HCT116 (cell line): ENCODE results near the gene PRR29. TPM values are rescaled to one million over a fixed set of nuclear protein-coding genes. Genes with fewer than 3 reads are reported as not detected.

Experiments used
- ATAC-seq: fragments of 200-7000 bp; cut with Tn5 transposase; 2 replicates; pipeline ENCODE4 v1.9.1; 2020; ENCODE audit warnings: mild to moderate bottlenecking, moderate library complexity
- BruUV-seq: library from RNA; stranded (reverse); fragments of 400-500 nt; replicated peaks from 2 replicates; lab custom pipeline; 2021; lab: Mats Ljungman, UMichigan
- CTCF ChIA-PET: fragments of 300-600 bp; sonication (Branson Sonifier 250); formaldehyde crosslinking; loops from one replicate; lab custom pipeline; 2021; ENCODE audit warnings: antibody characterized with exemption; lab: Charles Lee
- POLR2A ChIA-PET: fragments of 300-600, 350-600 bp; sonication (Branson Sonifier 250); formaldehyde crosslinking; loops from one replicate; lab custom pipeline; 2021; ENCODE audit warnings: antibody characterized with exemption; lab: Charles Lee
- RAD21 ChIA-PET, 2 experiments: fragments of 300-600 bp; sonication (Branson Sonifier 250); formaldehyde crosslinking; loops; one replicate each; lab custom pipeline; 2023; ENCODE audit warnings: low total read pairs in 2 of 2; ENCODE audit not compliant: uncharacterized antibody in 2 of 2, unreplicated experiment in 2 of 2, low non-redundant PET in 1 of 2; lab: Charles Lee
- DNase-seq: peaks from one replicate; pipeline ENCODE4 v3.0.0-alpha.2; 2010; ENCODE audit warnings: low read depth, low spot score
- H2AFZ ChIP-seq: fragments of 200-600 bp; shearing (Covaris generic), sonication (generic); 2 replicates; pipeline ENCODE4 v1.6.1; 2017; ENCODE audit warnings: low read depth, mixed run types, mixed read lengths, antibody characterized with exemption, low read length; ENCODE audit not compliant: poor library complexity, severe bottlenecking
- H3K27ac ChIP-seq: 2 replicates; pipeline ENCODE4 v1.5.1; 2012; ENCODE audit warnings: low read depth, low read length
- H3K27me3 ChIP-seq: fragments of 200-600 bp; sonication (generic); 2 replicates; pipeline ENCODE4 v1.6.1; 2016; ENCODE audit warnings: mixed run types, low read length, mixed read lengths; ENCODE audit not compliant: insufficient read depth
- H3K36me3 ChIP-seq, 2 experiments: fragments of 200-500 bp in 1 of 2; fragments of 200-600 bp in 1 of 2; sonication (Bioruptor generic) in 1 of 2; sonication (generic) in 1 of 2; 2 replicates each; pipeline versions ENCODE4 v1.5.1 to v1.6.1; 2014 to 2016; ENCODE audit warnings: low read length in 2 of 2, inconsistent platforms in 1 of 2, mixed read lengths in 1 of 2, mixed run types in 1 of 2; ENCODE audit not compliant: insufficient read depth in 2 of 2, control insufficient read depth in 1 of 2
- H3K4me1 ChIP-seq, 2 experiments: fragments of 200-600 bp in 1 of 2; sonication (generic) in 1 of 2; 2 replicates each; pipeline versions ENCODE4 v1.5.1 to v1.6.1; 2012 to 2017; ENCODE audit warnings: low read length in 2 of 2, inconsistent platforms in 1 of 2, mild to moderate bottlenecking in 1 of 2, mixed read lengths in 1 of 2, mixed run types in 1 of 2, moderate library complexity in 1 of 2; ENCODE audit not compliant: insufficient read depth in 2 of 2, control insufficient read depth in 1 of 2
- H3K4me2 ChIP-seq: fragments of 200-600 bp; sonication (generic); 2 replicates; pipeline ENCODE4 v1.6.1; 2017; ENCODE audit warnings: mixed run types, low read length, mixed read lengths
- H3K4me3 ChIP-seq, 2 experiments: fragments of 200-600 bp in 1 of 2; sonication (generic) in 1 of 2; replicated peaks in 1 of 2; 2 replicates each; pipeline ENCODE4 v1.5.1; 2011 to 2016; ENCODE audit warnings: low read length in 2 of 2, control low read depth in 1 of 2, low read depth in 1 of 2, mild to moderate bottlenecking in 1 of 2, mixed read lengths in 1 of 2, mixed run types in 1 of 2
- H3K79me2 ChIP-seq: fragments of 200-600 bp; sonication (generic); 2 replicates; pipeline ENCODE4 v1.6.1; 2017; ENCODE audit warnings: mild to moderate bottlenecking, mixed run types, low read length, moderate library complexity, mixed read lengths; ENCODE audit not compliant: insufficient read depth
- H3K9ac ChIP-seq: fragments of 200-600 bp; sonication (generic); 2 replicates; pipeline ENCODE4 v1.6.1; 2016; ENCODE audit warnings: low read length, mixed read lengths
- H3K9me2 ChIP-seq: fragments of 200-600 bp; sonication (generic), shearing (Covaris generic); 2 replicates; pipeline ENCODE4 v1.6.1; 2017; ENCODE audit warnings: mixed run types, mild to moderate bottlenecking, moderate library complexity; ENCODE audit not compliant: insufficient read depth
- H3K9me3 ChIP-seq, 2 experiments: fragments of 200-500 bp in 1 of 2; fragments of 200-600 bp in 1 of 2; sonication (Bioruptor generic) in 1 of 2; sonication (generic) in 1 of 2; 2 replicates each; pipeline ENCODE4 v1.6.1; 2014 to 2017; ENCODE audit warnings: low read length in 2 of 2, mixed read lengths in 2 of 2, inconsistent platforms in 1 of 2, low read depth in 1 of 2, mild to moderate bottlenecking in 1 of 2, mixed run types in 1 of 2, moderate library complexity in 1 of 2; ENCODE audit not compliant: control insufficient read depth in 1 of 2, insufficient read depth in 1 of 2
- H4K20me1 ChIP-seq: fragments of 200-600 bp; sonication (generic), shearing (Covaris generic); 2 replicates; pipeline ENCODE4 v1.6.1; 2017; ENCODE audit warnings: mixed run types, mild to moderate bottlenecking, moderate library complexity; ENCODE audit not compliant: insufficient read depth
- ATF3 ChIP-seq: IDR thresholded peaks from 2 replicates; pipeline ENCODE4 v1.6.1; 2012
- CTCF ChIP-seq, 3 experiments: fragments of 200-600 bp in 1 of 3; sonication (generic) in 1 of 3; IDR thresholded peaks in 2 of 3; conservative IDR thresholded peaks in 1 of 3; 2 replicates each; pipeline ENCODE4 v1.5.1; 2012 to 2017; ENCODE audit warnings: low read depth in 2 of 3, low read length in 2 of 3, antibody characterized with exemption in 1 of 3, borderline replicate concordance in 1 of 3, control low read depth in 1 of 3, mild to moderate bottlenecking in 1 of 3, mixed read lengths in 1 of 3, mixed run types in 1 of 3, moderate library complexity in 1 of 3; ENCODE audit not compliant: insufficient read depth in 1 of 3
- EZH2phosphoT487 ChIP-seq: fragments of 200-600 bp; IDR thresholded peaks from 2 replicates; pipeline ENCODE4 v1.6.1; 2018; ENCODE audit warnings: antibody characterized with exemption, borderline replicate concordance
- TCF7L2 ChIP-seq: IDR thresholded peaks from 2 replicates; pipeline ENCODE4 v1.7.0; 2011; ENCODE audit warnings: borderline replicate concordance, inconsistent platforms; ENCODE audit not compliant: insufficient read depth, insufficient read length; ENCODE audit errors: extremely low read depth
- intact Hi-C: fragments of 100-400 bp; cut with micrococcal nuclease; formaldehyde crosslinking; loops from 2 replicates; pipeline ENCODE4 v1.10.0; 2022
- total RNA-seq: library from RNA; stranded (reverse); gene quantifications from one replicate; pipeline ENCODE4 v1.2.1, GENCODE V29; 2021; ENCODE audit not compliant: unreplicated experiment

PRR29 gene
- total RNA-seq, 1 experiment from 2014 or later: not detected

GRCh38 chr17:63956296-63956920 is 41.7 kb upstream of the PRR29 start:
- H4K20me1 ChIP-seq: no peaks in the 10 kb centered on the region
- H2AFZ ChIP-seq: no peak overlapping the region
- no peak overlapping the region for H3K9ac ChIP-seq
- CTCF ChIA-PET: interaction anchor here (1.5 to 4.0 kb wide), 3 partner anchors 10 to 38 kb away, joined by 4 to 29 read pairs (median 4); partner anchors contain the start of gene GH1
- H3K9me2 ChIP-seq: no peaks in the 10 kb centered on the region
- no peaks in the 10 kb centered on the region for H3K9me3 ChIP-seq
- no peak for ATAC-seq
- H3K4me2 ChIP-seq: no peak overlapping the region
- TF ChIP-seq ATF3: no peak
- no peak overlapping the region for H3K27ac ChIP-seq
- H3K27me3 ChIP-seq: no peaks in the 10 kb centered on the region
- H3K4me1 ChIP-seq: peaks cover 4 to 11% of the 10 kb centered on the region in 2 experiments; a peak in 3 of 4 replicates
- BruUV-seq: no TSS peak
- no peaks in the 10 kb centered on the region for H3K36me3 ChIP-seq
- RAD21 ChIA-PET: no interaction called here
- H3K4me3 ChIP-seq: no peak overlapping the region
- no peak for DNase-seq
- no peaks in the 10 kb centered on the region for H3K79me2 ChIP-seq
- intact Hi-C loops: no loop called here
- POLR2A ChIA-PET: no interaction called here

- POLR2A ChIA-PET: no interaction called here
Observed at GRCh38 chr17:63960006-63960405, 38.1 kb upstream of the PRR29 start.

More at GRCh38 chr17:63960006-63960405, 38.1 kb upstream of the PRR29 start:
- no peaks in the 10 kb centered on the region for H3K36me3 ChIP-seq
- no peaks in the 10 kb centered on the region for H3K9me2 ChIP-seq
- no peak overlapping the region for H3K9ac ChIP-seq
- DNase-seq (no peak), ATAC-seq (no peak)
- intact Hi-C loops: no loop called here
- peaks cover 4 to 18% of the 10 kb centered on the region in 2 experiments; a peak in 3 of 4 replicates for H3K4me1 ChIP-seq
- no peaks in the 10 kb centered on the region for H4K20me1 ChIP-seq
- CTCF ChIA-PET: interaction anchor here (0.9 to 1.6 kb wide), 2 partner anchors 9 to 13 kb away, joined by 4 read pairs; no protein-coding TSS in a partner anchor
- H2AFZ ChIP-seq: no peak overlapping the region
- H3K79me2 ChIP-seq: no peaks in the 10 kb centered on the region
- H3K27me3 ChIP-seq: no peaks in the 10 kb centered on the region
- no peak for TF ChIP-seq TCF7L2
- TF ChIP-seq EZH2phosphoT487: no peak
- TF ChIP-seq CTCF (IDR thresholded peaks at IDR 0.05 in 2 of 3, conservative IDR thresholded peaks at IDR 0.05 in 1 of 3; ENCODE audit: borderline replicate concordance in 1 of 3, insufficient read depth in 1 of 3, low read depth in 2 of 3, low read length in 2 of 3): no peak
- RAD21 ChIA-PET: no interaction called here
- H3K4me3 ChIP-seq: no peak overlapping the region
- H3K9me3 ChIP-seq: no peaks in the 10 kb centered on the region
- no peak overlapping the region for H3K4me2 ChIP-seq
- H3K27ac ChIP-seq: no peak overlapping the region
- no TSS peak for BruUV-seq
